Breast epithelium (tissue), 4 donors: ENCODE results near the gene PTH1R. TPM values are rescaled to one million over a fixed set of nuclear protein-coding genes. Genes with fewer than 3 reads are reported as not detected.
A peak's percentile ranks its signal among the peaks of the same experiment; 100 is the strongest.

Experiments used
- DNase-seq, 2 donors: peaks; one replicate each; pipeline ENCODE4 v3.0.0-alpha.2; 2019; ENCODE audit warnings: low spot score in 2 of 2
- H3K27ac ChIP-seq, 2 donors: fragments of 200-600 bp; sonication (generic) in 1 of 2; one replicate each; pipeline ENCODE4 v1.5.1; 2016 to 2019; ENCODE audit warnings: mild to moderate bottlenecking in 1 of 2
- H3K27me3 ChIP-seq, 2 donors: fragments of 200-600 bp; sonication (generic) in 1 of 2; one replicate each; pipeline versions ENCODE4 v1.5.1 to v1.6.0; 2017 to 2019; ENCODE audit warnings: control low read depth in 1 of 2, mild to moderate bottlenecking in 1 of 2
- H3K36me3 ChIP-seq: fragments of 200-600 bp; one replicate; pipeline ENCODE4 v1.5.1; 2019
- H3K4me1 ChIP-seq, 2 donors: fragments of 200-600 bp; sonication (generic); one replicate each; pipeline ENCODE4 v1.5.1; 2016 to 2019; ENCODE audit warnings: control low read depth in 1 of 2
- H3K4me3 ChIP-seq, 3 donors: fragments of 200-600 bp; sonication (generic); 1 replicate in 2 of 3; 2 replicates in 1 of 3; pipeline ENCODE4 v1.5.1; 2016 to 2019; ENCODE audit warnings: mild to moderate bottlenecking in 3 of 3, moderate library complexity in 2 of 3
- H3K9me3 ChIP-seq, 2 donors: fragments of 200-600 bp; sonication (generic) in 1 of 2; one replicate each; pipeline ENCODE4 v1.5.1; 2016 to 2019; ENCODE audit warnings: control low read depth in 1 of 2
- POLR2A ChIP-seq: fragments of 450-650 bp; IDR thresholded peaks from one replicate; pipeline ENCODE4 v1.6.1; 2016; ENCODE audit warnings: antibody characterized with exemption, mild to moderate bottlenecking, moderate library complexity
- POLR2AphosphoS5 ChIP-seq, 3 donors: sonication (generic); formaldehyde crosslinking; IDR thresholded peaks; one replicate each; pipeline ENCODE4 v1.6.1; 2017; ENCODE audit warnings: antibody characterized with exemption in 3 of 3
- intact Hi-C: fragments of 100-400 bp; cut with DNase I; formaldehyde crosslinking; loops from one replicate; pipeline ENCODE4 v1.15.1; 2023; ENCODE audit warnings: low total_unique reads
- total RNA-seq, 3 donors: library from RNA; depleted of rRNA; stranded (reverse); fragments of >200 nt; gene quantifications; one replicate each; pipeline ENCODE4 v1.1.0, GENCODE V29; 2016
- TF ChIP-seq, protein P1 (sequence below), 3 donors: fragments of 450-650 bp; IDR thresholded peaks; one replicate each; pipeline ENCODE4 v1.5.1; 2016 to 2017; ENCODE audit warnings: antibody characterized with exemption in 3 of 3, mild to moderate bottlenecking in 3 of 3, moderate library complexity in 3 of 3

Gene PTH1R
- total RNA-seq, 3 donors from 2014 or later, result 4.7 to 38.2 (median 13.4) TPM

DNA sequence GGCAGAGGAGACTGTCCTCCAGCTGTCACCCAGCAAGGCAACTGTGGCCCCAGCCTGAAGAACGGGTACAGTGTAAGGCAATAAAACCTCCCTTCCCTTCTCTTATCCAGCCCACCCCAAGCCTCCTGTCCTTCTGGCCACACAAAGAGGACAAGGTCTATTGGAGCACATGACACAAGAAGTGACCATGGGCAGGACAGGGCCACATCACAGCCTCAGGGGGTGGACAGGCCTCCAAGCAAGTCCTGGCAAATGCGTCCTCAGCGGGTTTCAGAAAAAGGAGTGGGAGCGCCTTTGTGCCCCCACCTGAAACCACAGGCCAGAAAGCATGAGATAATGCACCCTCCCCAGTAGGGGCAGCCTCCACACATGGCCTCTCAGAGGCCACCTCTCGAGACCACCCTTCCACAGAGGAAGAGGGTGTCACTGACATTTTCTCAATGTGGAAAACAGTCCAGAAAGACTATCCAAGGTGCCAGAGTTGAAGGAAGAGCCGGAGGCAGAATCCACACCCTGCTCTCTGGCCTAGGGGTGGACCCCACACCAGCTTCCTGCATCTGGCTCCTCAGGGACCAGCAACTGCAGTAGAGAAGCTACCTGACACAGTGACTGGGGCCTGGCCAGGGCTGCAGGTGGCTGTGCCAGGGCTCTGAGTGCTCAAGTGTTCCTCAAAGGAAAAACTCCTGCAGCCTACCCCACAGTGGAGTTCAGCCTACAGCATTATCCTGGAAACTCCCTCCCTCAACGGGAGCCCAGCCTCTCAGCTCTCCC, 55.1 kb downstream of the PTH1R start:
- Histone ChIP-seq H3K9me3 (no peaks in the 10 kb centered on the region), H3K27me3 (no peaks in the 10 kb centered on the region), H3K36me3 (no peaks in the 10 kb centered on the region), H3K27ac (peak overlapping the region; percentile 85 to 89), H3K4me1 (peaks cover 16 to 70% of the 10 kb centered on the region in 2 donors), H3K4me3 (no peak overlapping the region)
- intact Hi-C loops, result no loop called here
- no peak for TF ChIP-seq POLR2AphosphoS5 (IDR thresholded peaks at IDR 0.05)
- TF ChIP-seq, protein P1, sequence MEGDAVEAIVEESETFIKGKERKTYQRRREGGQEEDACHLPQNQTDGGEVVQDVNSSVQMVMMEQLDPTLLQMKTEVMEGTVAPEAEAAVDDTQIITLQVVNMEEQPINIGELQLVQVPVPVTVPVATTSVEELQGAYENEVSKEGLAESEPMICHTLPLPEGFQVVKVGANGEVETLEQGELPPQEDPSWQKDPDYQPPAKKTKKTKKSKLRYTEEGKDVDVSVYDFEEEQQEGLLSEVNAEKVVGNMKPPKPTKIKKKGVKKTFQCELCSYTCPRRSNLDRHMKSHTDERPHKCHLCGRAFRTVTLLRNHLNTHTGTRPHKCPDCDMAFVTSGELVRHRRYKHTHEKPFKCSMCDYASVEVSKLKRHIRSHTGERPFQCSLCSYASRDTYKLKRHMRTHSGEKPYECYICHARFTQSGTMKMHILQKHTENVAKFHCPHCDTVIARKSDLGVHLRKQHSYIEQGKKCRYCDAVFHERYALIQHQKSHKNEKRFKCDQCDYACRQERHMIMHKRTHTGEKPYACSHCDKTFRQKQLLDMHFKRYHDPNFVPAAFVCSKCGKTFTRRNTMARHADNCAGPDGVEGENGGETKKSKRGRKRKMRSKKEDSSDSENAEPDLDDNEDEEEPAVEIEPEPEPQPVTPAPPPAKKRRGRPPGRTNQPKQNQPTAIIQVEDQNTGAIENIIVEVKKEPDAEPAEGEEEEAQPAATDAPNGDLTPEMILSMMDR (IDR thresholded peaks at IDR 0.05), result no peak
- no peak for TF ChIP-seq POLR2A
- peak in 1 of 2 donors; percentile 48 for DNase-seq

DNA sequence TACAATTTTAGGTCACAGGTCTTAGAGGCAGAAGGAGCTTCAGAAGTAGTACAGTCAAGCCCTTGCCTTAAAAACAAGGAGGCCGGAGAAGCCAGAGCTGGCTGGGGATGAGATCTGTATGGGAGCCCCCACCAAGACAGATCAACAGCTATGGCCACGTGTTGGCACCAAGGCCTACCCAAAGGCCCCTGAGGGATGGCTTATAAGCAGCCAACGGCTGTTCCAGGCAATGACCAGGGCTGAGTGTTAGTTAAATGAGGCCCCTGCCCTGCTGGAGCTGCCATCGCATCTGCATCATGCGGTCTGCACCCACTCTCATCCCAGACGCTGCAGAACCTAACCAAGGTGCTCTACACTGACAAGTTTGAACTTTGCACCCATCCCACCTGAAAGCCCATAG, 55.7 kb downstream of the PTH1R start:
- Histone ChIP-seq H3K36me3 (no peaks in the 10 kb centered on the region), H3K4me1 (peaks cover 16 to 64% of the 10 kb centered on the region in 2 donors), H3K27ac (peak overlapping the region; percentile 85 to 89), H3K4me3 (no peak overlapping the region), H3K9me3 (no peaks in the 10 kb centered on the region), H3K27me3 (no peaks in the 10 kb centered on the region)
- intact Hi-C loops, result no loop called here
- DNase-seq, result no peak
- TF ChIP-seq POLR2AphosphoS5 (IDR thresholded peaks at IDR 0.05) (no peak), POLR2A (no peak)
- TF ChIP-seq, protein P1 (IDR thresholded peaks at IDR 0.05), result no peak

- Histone ChIP-seq H3K27me3 (no peaks in the 10 kb centered on the region), H3K27ac (peak overlapping the region; percentile 85 to 89), H3K9me3 (no peaks in the 10 kb centered on the region), H3K36me3 (no peaks in the 10 kb centered on the region), H3K4me1 (peaks cover 16 to 57% of the 10 kb centered on the region in 2 donors), H3K4me3 (no peak overlapping the region)
- intact Hi-C loops, result no loop called here
- TF ChIP-seq, protein P1 (IDR thresholded peaks at IDR 0.05), result no peak
- TF ChIP-seq POLR2A (no peak), POLR2AphosphoS5 (IDR thresholded peaks at IDR 0.05) (no peak)
- no peak for DNase-seq
Observed at GRCh38 chr3:46934072-46934471, 56.6 kb downstream of the PTH1R start.

GRCh38 chr3:46934498-46935167, 57.1 kb downstream of the PTH1R start:
- Histone ChIP-seq H3K4me3 (no peak overlapping the region), H3K27ac (peak overlapping the region; percentile 85 to 89), H3K9me3 (no peaks in the 10 kb centered on the region), H3K4me1 (peaks cover 16 to 53% of the 10 kb centered on the region in 2 donors), H3K27me3 (no peaks in the 10 kb centered on the region), H3K36me3 (no peaks in the 10 kb centered on the region)
- TF ChIP-seq, protein P1 (IDR thresholded peaks at IDR 0.05), result no peak
- TF ChIP-seq POLR2A, result no peak
- no peak for TF ChIP-seq POLR2AphosphoS5 (IDR thresholded peaks at IDR 0.05)
- intact Hi-C loops, result no loop called here
- no peak for DNase-seq
